Omental fat pad (tissue), 4 donors: Measurements from ENCODE around the gene PTGER3. TPM values are rescaled to one million over a fixed set of nuclear protein-coding genes. Genes with fewer than 3 reads are reported as not detected.

Experiments used
- ATAC-seq: fragments of 150-250 bp; one replicate; pipeline ENCODE4 v1.9.1; 2016; ENCODE audit warnings: mild to moderate bottlenecking, moderate library complexity; ENCODE audit not compliant: low FRiP score
- DNase-seq: peaks from one replicate; pipeline ENCODE4 v3.0.0-alpha.2; 2019; ENCODE audit warnings: low spot score
- CTCF ChIP-seq, 3 donors: fragments of 450-650 bp; IDR thresholded peaks; one replicate each; pipeline ENCODE4 v1.5.1; 2016 to 2017; ENCODE audit warnings: antibody characterized with exemption in 3 of 3, mild to moderate bottlenecking in 3 of 3, moderate library complexity in 2 of 3
- total RNA-seq, 4 donors: library from RNA; depleted of rRNA; stranded (reverse); fragments of >200 nt; gene quantifications; one replicate each; pipeline ENCODE4 v1.1.0, GENCODE V29; 2016

PTGER3 gene
- 100 to 1,000 TPM in 3 of 4 donors, 10 to 100 TPM in 1; 27.0 to 343 (median 174) TPM for total RNA-seq

GRCh38 chr1:71047635-71048607 is at the start of gene PTGER3:
TSS of gene PTGER3 (minus strand) at chr1:71047816. CDS start at chr1:71047577, 239 bp downstream.
- peak; percentile 63 for ATAC-seq
- TF ChIP-seq CTCF (IDR thresholded peaks at IDR 0.05), result no peak
- DNase-seq, result peak; percentile 55

GRCh38 chr1:71094913-71095312 is 47.3 kb upstream of the PTGER3 start:
- DNase-seq (no peak), ATAC-seq (no peak)
- TF ChIP-seq CTCF (IDR thresholded peaks at IDR 0.05), result no peak

GRCh38 chr1:71093938-71094337 is 46.3 kb upstream of the PTGER3 start:
- TF ChIP-seq CTCF (IDR thresholded peaks at IDR 0.05), result no peak
- ATAC-seq (no peak), DNase-seq (no peak)

GRCh38 chr1:71089536-71090270 is 42.1 kb upstream of the PTGER3 start:
- TF ChIP-seq CTCF (IDR thresholded peaks at IDR 0.05), result no peak
- no peak for ATAC-seq

GRCh38 chr1:71088645-71089287 is 41.1 kb upstream of the PTGER3 start:
- ATAC-seq (no peak), DNase-seq (no peak)
- TF ChIP-seq CTCF (IDR thresholded peaks at IDR 0.05), result no peak

More at GRCh38 chr1:71089536-71090270, 42.1 kb upstream of the PTGER3 start:
- DNase-seq, result no peak

GRCh38 chr1:71087713-71088112 is 40.1 kb upstream of the PTGER3 start:
- DNase-seq (no peak), ATAC-seq (no peak)
- TF ChIP-seq CTCF (IDR thresholded peaks at IDR 0.05), result no peak
